HUES6 (cell line): ENCODE measurements around the gene FTSJ1.
A peak's percentile ranks its signal among the peaks of the same experiment; 100 is the strongest.

Experiments
- H3K27ac ChIP-seq: 2 replicates; pipeline ENCODE4 v1.7.0; 2013; ENCODE audit warnings: low read depth, mild to moderate bottlenecking, low read length, inconsistent platforms
- H3K27me3 ChIP-seq: 2 replicates; pipeline ENCODE4 v1.6.1; 2013; ENCODE audit warnings: low read length; ENCODE audit not compliant: control insufficient read depth, insufficient read depth
- H3K36me3 ChIP-seq: 2 replicates; pipeline ENCODE4 v1.6.1; 2013; ENCODE audit warnings: low read length; ENCODE audit not compliant: control insufficient read depth, insufficient read depth
- H3K4me1 ChIP-seq: 2 replicates; pipeline ENCODE4 v1.6.1; 2013; ENCODE audit warnings: low read length; ENCODE audit not compliant: control insufficient read depth, insufficient read depth
- H3K4me3 ChIP-seq: 2 replicates; pipeline ENCODE4 v1.5.1; 2013; ENCODE audit warnings: low read depth, low read length
- H3K9ac ChIP-seq: one replicate; pipeline ENCODE4 v1.6.1; 2013; ENCODE audit warnings: mild to moderate bottlenecking, low read length
- H3K9me3 ChIP-seq: 2 replicates; pipeline ENCODE4 v1.6.1; 2013; ENCODE audit warnings: low read depth, low read length; ENCODE audit not compliant: control insufficient read depth, insufficient read depth

The FTSJ1 gene

DNA sequence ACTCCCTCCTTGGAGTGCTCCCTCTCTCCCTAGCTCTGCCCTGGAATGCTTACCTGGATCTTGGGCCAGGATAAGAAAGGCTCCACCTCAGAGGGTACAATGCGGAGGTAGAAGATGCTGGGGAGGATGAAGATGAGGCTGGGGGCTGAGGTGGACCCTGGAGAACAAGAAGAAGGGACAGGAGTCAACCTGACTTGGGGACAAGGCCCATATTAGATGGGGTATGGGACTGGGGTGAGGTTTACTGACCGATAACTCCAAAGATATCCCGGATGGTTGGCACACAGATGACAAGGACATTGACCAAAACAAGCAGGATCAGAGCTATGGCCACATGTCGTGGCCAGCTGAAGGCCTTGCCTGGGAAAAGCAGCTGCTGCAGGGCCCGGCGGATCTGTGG lies 16.5 kb upstream of the FTSJ1 start:
- H3K27me3 ChIP-seq, result no peaks in the 10 kb centered on the region
- H3K9ac ChIP-seq, result no peak overlapping the region
- H3K36me3 ChIP-seq, result peaks cover 32% of the 10 kb centered on the region
- no peak overlapping the region for H3K27ac ChIP-seq
- H3K9me3 ChIP-seq, result peaks cover 34% of the 10 kb centered on the region; the same call in 1 of the 2 replicates
- H3K4me3 ChIP-seq, result no peak overlapping the region
- H3K4me1 ChIP-seq, result no peaks in the 10 kb centered on the region

DNA sequence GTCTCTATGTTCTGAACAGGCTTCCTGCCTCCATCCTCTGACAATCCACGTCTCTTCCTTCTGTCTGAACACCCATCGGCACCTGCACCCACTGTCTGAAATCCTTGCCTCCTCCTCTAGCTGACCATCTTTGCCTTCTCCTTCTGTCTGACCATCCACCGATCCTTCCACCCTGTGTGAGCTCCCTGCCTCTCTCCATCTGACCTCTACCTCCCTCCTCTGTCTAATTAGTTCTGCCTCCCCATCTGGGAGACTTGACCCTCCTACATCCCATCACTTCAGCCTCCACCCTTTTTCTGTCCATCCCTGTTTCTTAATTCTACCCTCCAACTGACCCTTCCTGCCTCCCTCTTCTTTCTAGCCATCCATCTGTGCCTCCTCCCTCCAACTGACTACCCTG lies 16.0 kb upstream of the FTSJ1 start:
- peaks cover 36% of the 10 kb centered on the region; the same call in 1 of the 2 replicates for H3K9me3 ChIP-seq
- peaks cover 32% of the 10 kb centered on the region for H3K36me3 ChIP-seq
- H3K4me3 ChIP-seq, result no peak overlapping the region
- no peaks in the 10 kb centered on the region for H3K27me3 ChIP-seq
- H3K4me1 ChIP-seq, result no peaks in the 10 kb centered on the region
- H3K27ac ChIP-seq, result no peak overlapping the region
- no peak overlapping the region for H3K9ac ChIP-seq

DNA sequence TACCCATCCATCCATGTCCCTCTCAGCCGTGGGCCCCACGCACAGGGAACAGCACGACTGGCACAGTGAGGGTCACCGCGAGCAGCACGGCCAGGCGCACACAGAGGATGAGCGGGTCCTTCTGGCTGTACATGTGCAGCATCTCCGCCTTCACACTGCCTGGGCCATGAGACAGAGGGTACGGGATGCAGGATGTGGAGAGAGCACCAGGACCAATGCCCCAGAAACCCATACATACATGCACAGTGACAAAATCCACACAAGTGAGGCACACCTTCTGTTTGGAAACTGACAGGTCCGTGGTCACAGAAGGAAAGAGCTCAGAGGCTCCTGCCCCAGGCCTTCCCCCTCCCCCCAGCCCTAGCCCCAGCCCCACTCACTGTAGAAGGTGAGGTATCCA lies 15.4 kb upstream of the FTSJ1 start:
- Histone ChIP-seq H3K4me1 (no peaks in the 10 kb centered on the region), H3K36me3 (peaks cover 37% of the 10 kb centered on the region), H3K9me3 (peaks cover 42% of the 10 kb centered on the region; the same call in 1 of the 2 replicates), H3K27ac (no peak overlapping the region), H3K9ac (no peak overlapping the region), H3K27me3 (no peaks in the 10 kb centered on the region), H3K4me3 (no peak overlapping the region)

DNA sequence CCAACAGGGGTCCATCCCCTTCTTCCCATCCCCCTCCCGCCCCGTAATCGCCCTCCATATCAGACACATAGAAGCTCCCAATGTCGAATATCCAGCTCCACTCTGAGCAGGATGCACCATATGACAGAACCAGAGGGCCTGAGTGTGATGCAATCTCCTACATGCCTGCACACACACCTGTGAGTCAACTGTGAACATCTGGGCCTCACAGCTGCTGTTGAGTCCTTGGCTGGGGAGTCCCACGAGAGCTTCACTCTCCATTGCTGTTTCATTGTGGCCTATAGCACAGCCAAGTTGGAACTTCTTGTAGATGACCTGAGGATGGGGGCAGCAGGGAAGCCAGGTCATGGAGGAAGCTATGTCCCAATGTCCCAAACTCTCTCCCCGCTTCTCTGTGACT lies 14.2 kb upstream of the FTSJ1 start:
- H3K9ac ChIP-seq, result no peak overlapping the region
- no peak overlapping the region for H3K4me3 ChIP-seq
- H3K4me1 ChIP-seq, result no peaks in the 10 kb centered on the region
- H3K9me3 ChIP-seq, result peaks cover 42% of the 10 kb centered on the region; the same call in 1 of the 2 replicates
- H3K27me3 ChIP-seq, result no peaks in the 10 kb centered on the region
- H3K27ac ChIP-seq, result no peak overlapping the region
- H3K36me3 ChIP-seq, result peaks cover 38% of the 10 kb centered on the region

DNA sequence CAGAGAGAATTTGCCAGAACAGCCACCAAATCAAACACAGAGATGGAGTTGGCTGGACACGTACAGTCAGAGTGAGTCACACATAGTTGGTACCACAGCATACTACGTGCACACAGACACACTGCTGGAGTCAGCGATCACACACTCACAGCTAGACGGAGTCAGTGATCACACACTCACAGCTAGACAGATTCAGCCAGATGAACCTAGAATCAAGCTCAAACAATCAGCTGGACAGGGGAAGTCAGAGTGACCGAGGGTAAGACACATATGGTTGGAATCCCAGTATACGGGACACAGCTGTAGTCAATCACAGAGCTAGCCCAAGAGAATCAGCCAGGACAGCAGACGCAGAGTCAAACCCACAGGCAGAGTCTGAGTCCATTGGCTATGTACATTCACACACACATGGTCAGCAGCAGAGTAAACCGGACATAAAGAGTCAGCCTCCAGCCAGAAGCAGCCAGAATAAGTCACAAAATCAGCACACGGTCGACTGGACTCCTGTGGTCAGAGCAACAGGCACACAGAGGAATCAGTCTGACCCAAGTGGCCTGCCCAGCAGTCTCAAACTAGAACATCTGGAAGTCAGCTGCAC lies 10.6 kb upstream of the FTSJ1 start:
- peaks cover 26% of the 10 kb centered on the region; the same call in 1 of the 2 replicates for H3K9me3 ChIP-seq

DNA sequence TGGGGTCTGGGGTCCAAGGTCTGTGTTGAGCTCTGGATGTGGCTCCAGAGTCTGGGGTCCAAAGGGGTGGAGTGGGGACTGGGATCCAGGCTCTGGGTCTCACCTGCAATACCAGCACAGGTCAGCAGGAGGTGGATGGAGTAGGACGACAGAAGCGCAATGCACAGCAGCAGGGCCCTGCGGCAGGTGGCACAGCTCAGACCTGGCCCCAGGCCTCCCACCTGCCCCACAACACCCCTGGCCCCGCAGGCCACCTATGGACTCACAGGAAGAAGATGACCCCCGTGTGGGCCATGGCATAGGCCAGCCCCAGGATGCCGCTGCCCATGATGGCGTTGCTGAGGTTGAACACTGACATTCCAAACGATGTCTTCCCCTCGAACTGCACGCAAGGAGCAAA lies 9.3 kb upstream of the FTSJ1 start:
- no peak overlapping the region for H3K9ac ChIP-seq
- H3K36me3 ChIP-seq, result peaks cover 10% of the 10 kb centered on the region
- no peaks in the 10 kb centered on the region; the same call in 1 of the 2 replicates for H3K27me3 ChIP-seq
- H3K4me1 ChIP-seq, result peaks cover 14% of the 10 kb centered on the region; the same call in 1 of the 2 replicates
- no peak overlapping the region for H3K4me3 ChIP-seq
- peaks cover 22% of the 10 kb centered on the region; the same call in 1 of the 2 replicates for H3K9me3 ChIP-seq
- H3K27ac ChIP-seq, result no peak overlapping the region

More for the DNA sequence above, 10.6 kb upstream of the FTSJ1 start:
- no peak overlapping the region for H3K9ac ChIP-seq
- no peak overlapping the region for H3K27ac ChIP-seq
- H3K4me1 ChIP-seq, result peaks cover 10% of the 10 kb centered on the region; the same call in 1 of the 2 replicates
- no peak overlapping the region for H3K4me3 ChIP-seq
- H3K36me3 ChIP-seq, result peaks cover 20% of the 10 kb centered on the region
- no peaks in the 10 kb centered on the region; the same call in 1 of the 2 replicates for H3K27me3 ChIP-seq

DNA sequence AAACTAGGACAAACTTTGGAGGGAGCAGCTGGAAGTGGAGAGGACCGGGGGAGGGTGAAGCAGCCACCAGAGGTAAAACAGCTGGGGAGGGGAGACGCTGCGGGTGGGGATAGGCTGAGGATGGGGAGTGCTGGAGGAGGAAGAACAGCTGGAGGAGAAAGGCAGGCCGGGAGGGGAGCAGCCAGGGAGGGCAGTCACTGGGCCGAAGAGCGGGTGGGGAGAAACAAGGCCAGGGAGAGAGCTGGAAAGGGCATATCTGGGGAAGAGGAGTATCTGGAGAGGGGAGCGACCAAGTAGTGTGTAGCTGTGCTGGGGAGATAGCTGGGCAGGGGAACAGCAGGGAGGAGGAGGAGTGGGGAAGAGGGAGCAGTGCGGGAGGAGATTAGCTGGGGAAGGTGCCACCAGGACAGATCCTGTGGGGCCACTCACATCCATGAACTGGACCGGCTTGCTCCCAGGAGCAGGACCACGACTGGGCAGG lies 8.7 kb upstream of the FTSJ1 start:
- no peaks in the 10 kb centered on the region; the same call in 1 of the 2 replicates for H3K27me3 ChIP-seq
- peaks cover 7% of the 10 kb centered on the region; the same call in 1 of the 2 replicates for H3K36me3 ChIP-seq
- H3K27ac ChIP-seq, result no peak overlapping the region
- H3K4me1 ChIP-seq, result peaks cover 18% of the 10 kb centered on the region; the same call in 1 of the 2 replicates
- H3K4me3 ChIP-seq, result peak overlapping the region; percentile 69
- H3K9me3 ChIP-seq, result peaks cover 22% of the 10 kb centered on the region; the same call in 1 of the 2 replicates
- no peak overlapping the region for H3K9ac ChIP-seq

DNA sequence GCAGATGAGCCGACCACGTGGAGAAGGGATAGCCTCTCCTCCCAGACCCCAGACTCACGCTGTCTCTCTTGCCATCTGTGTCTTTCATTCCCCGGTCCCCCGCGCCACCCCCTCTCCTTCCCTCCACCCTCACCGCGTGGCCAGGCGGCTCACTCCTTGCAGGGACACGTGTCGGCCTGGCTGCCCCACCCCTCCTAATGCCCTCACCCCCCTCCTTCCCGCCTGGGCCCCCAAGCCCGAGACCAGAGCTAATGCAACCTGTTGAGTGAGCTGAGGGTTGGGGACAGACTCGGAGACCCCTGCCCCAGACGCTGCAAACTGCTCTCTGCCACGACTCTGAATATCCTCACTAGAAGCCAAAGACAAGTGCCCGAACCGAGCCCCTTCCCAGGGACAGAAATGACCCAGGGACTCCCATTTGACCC lies 7.7 kb upstream of the FTSJ1 start:
- H3K4me3 ChIP-seq, result peak overlapping the region; percentile 69
- H3K9me3 ChIP-seq, result peaks cover 22% of the 10 kb centered on the region; the same call in 1 of the 2 replicates
- no peak overlapping the region for H3K9ac ChIP-seq
- no peaks in the 10 kb centered on the region; the same call in 1 of the 2 replicates for H3K27me3 ChIP-seq
- H3K36me3 ChIP-seq, result peaks cover 6% of the 10 kb centered on the region; the same call in 1 of the 2 replicates
- H3K4me1 ChIP-seq, result peaks cover 27% of the 10 kb centered on the region; the same call in 1 of the 2 replicates
- no peak overlapping the region for H3K27ac ChIP-seq

DNA sequence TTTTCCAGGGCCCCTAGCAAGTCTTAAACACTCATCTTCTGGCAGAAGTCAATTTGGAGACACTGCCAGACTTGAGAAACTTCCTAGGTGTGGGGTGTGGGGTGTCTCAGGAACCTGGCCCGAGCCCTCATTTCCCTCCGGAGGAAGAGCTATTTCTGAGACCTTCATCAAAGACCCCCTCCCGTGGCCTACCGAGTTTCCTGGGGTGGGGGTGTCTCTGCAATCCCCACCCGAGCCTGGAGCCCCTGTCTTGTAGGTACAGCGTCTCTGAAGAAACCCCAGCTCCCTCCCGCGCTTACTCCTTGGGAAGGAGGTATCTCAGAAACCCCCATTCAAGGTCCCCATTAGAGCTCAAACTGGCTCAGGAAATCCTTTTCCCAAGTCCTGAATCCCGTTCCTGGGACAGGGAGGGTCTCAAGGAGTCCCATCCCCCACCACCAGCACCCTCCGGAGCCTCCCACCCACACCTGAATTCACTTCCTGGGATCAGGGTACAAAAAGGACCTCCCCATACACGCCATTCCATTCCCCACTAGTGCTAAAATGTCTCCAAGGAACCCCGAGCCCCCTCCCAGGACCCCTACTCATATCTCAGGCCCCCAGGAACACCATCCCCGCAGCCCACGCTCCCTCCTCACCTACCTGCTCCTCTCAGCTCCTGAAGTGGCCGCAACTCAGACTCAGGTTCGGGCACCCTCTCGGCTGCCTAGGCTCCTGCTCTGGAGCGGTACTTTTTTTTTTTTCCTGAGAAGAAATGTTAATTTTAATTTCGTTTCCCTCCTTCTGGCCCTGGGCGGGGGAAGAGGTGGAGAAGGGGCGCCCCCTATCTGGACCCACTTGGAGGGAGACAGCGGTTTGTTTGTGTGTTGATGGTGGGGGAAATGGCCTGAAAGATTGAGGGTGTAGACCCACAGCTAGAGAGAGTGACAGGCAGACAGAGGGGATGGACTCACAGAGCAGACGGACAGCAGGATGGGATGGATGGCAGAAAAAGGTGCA lies 7.0 kb upstream of the FTSJ1 start:
- H3K36me3 ChIP-seq, result peaks cover 6% of the 10 kb centered on the region; the same call in 1 of the 2 replicates
- no peaks in the 10 kb centered on the region; the same call in 1 of the 2 replicates for H3K27me3 ChIP-seq
- H3K9ac ChIP-seq, result peak overlapping the region; percentile 15
- no peak overlapping the region for H3K27ac ChIP-seq
- H3K9me3 ChIP-seq, result peaks cover 21% of the 10 kb centered on the region; the same call in 1 of the 2 replicates
- H3K4me3 ChIP-seq, result peak overlapping the region; percentile 69
- H3K4me1 ChIP-seq, result peaks cover 34% of the 10 kb centered on the region

DNA sequence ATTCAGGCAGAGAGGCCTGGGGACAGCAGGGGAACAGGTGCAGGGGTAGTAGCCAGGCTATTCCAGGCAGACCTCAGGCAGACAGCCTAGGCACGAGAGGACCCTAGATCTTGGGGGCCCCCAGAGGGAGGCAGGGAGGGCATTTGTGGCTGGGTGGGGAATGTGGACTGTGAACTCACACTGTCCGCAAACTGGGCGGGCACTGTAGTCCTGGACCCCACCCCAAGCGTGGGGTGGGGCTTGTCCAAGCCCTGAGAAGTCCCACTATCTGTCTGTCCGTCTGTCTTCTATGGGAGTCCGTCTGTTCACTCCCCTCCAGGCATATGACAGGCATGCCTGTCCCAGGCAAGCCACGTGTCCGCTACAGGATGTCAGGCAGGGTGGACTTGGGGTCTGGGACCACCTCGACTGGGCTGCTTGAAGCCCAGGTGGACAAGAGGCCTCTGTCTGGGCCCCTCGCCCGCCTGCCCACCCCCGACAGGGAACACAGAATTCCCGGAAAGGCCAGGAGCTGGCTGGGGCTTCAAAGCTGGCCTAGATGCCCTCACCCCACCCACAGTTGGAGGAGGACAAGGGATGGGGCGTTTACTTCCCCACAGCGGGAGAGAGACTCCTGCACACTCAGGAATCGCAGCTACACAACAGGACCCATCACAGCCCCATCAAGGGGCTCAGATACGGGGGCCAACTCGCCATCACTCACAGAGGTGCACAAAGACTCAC lies 5.7 kb upstream of the FTSJ1 start, which contains the start of gene SLC38A5:
TSS of gene SLC38A5 (minus strand) at position 151 of the 723 bp plus-strand sequence. CDS start 2,336 bp downstream, outside the sequence.
- peaks cover 14% of the 10 kb centered on the region; the same call in 1 of the 2 replicates for H3K9me3 ChIP-seq
- peak within 1 kb of the TSS; percentile 15 for H3K9ac ChIP-seq
- H3K27me3 ChIP-seq, result no peaks in the 10 kb centered on the region; the same call in 1 of the 2 replicates
- peak within 1 kb of the TSS; percentile 69 for H3K4me3 ChIP-seq
- H3K4me1 ChIP-seq, result peaks cover 37% of the 10 kb centered on the region
- H3K36me3 ChIP-seq, result peaks cover 4% of the 10 kb centered on the region; the same call in 1 of the 2 replicates
- no peak within 1 kb of the TSS for H3K27ac ChIP-seq
